ENCODE results near the gene SPATA2L.

SPATA2L gene

GRCh38 chr16:89653656-89654295 is 47.7 kb downstream of the SPATA2L start:
- no peak for DNase-seq

- DNase-seq, result no peak
These were observed 49.9 kb downstream of the SPATA2L start for GRCh38 chr16:89651584-89651983.

DNA sequence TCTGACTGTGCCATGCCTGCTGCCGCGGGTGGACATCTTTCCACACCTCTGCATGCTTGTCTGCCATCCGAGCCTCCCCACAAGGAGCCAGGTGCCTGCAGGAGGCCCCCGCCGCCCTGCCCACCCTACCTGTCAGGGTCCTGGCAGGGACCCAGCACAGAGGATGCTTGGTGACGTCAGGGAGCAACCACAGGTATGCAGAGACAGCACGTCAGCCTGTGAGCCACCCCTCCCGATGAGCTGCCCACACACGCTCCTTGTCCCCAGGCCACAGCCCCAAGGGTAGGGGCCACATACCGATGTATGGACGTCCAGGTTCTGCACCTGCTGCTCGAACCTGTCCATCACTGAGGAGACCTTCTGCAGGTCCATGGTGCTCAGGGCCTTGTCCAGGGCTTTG is 54.6 kb downstream of the SPATA2L start:
- DNase-seq, result no peak

Measured in fibroblast of skin of right quadriceps (primary cell).